GM18520 (cell line): ENCODE data around the gene KNDC1.
"Not testable (repeated sequence)": the region's sequence is repeated elsewhere in the genome, so short reads cannot be mapped to it uniquely, and the experiment has no call there.

ENCODE experiments used
- ATAC-seq: cut with Tn5 transposase; IDR thresholded peaks from one replicate; pipeline ENCODE4 v1.9.1; 2021; ENCODE audit not compliant: unreplicated experiment

Gene KNDC1

DNA sequence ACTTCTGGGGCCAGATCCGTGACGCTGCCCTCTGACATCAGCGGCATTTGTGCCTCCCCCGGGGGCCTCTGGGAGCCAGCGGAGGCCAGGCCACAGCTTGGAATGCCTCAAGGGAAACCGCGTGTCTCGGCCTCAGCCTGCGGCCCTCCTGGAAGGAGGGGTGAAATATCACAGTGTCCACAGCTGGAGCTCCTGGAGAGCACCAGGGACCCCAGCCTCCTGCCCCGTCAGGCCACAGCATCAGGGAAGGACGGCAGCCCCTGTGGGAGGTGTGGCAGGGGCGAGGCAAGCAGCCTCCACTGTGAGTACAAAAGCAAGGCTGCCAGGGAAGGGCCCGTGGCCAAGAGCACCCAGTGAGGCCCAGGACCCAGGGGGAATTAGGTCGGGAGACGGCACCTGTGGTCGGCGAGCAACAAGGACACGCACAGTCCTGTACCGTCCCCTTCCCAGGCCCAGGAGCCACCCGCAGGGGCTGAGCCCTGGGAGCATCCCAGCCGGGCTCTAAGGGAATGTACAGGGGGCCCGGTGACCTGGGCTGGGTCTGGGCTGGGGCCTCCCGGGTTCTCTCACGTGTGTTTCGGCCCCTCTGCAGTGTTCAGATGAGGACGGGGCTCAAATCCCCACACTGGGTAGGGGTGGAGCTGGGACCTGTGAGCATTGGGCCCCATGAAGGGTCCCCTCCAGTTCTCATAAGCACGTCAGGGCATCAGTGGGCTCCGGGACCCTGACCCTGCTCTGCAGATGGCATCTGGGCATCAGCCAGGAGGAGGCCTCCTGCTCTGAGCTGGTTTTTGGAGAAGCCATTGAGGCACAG is 18.7 kb upstream of the KNDC1 start:
- ATAC-seq = no peak

DNA sequence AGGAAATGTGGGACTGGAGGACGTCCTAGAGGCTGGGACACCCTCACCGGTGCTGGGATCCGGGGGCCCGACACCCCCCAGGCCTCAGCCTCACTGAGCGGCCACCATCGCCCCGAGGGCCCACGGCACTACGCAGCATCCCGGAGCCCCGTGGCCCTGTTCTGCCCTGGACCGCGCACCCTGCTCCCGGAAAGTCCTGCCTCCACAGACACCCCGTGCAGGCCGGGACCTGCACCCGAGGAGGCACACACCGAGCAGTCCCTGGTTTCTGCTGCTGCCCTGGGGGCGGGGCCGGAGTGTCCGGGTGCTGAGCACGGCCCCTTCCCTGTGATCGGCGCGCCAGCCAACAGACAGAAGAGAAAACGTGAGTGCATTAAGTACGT is 18.1 kb upstream of the KNDC1 start:
- ATAC-seq = no peak

DNA sequence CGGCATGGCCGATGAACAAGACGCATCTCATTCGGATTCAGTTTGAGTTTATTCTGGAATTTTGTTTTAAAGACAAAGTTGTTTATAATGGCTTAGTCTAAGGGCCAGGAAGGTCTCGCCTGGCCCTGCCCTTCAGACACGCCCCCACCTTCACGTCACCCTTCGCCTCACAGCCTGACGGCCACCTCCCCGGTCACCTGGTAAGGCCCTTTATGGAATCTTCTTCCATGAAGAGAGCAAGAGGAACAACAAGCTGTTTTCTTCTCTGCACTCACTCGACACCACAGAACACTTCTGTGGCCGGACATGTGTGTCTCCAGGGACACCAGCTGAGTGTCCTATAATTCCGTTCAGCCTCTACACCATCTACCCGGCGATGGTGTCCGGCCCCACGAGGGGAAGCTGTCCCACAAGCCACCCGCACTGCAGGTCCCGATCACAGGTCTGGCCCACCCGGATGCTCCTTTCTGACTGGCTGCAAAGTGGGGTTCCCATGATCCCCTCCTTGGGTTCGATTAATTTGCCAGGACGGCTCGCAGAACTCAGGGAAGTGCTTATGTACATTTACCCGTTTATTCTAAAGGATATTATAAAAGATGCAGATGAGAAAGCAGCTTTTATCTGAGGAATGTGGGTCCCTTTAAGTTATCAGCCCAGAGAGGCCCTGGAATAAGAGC is 17.4 kb upstream of the KNDC1 start:
- ATAC-seq = no peak

DNA sequence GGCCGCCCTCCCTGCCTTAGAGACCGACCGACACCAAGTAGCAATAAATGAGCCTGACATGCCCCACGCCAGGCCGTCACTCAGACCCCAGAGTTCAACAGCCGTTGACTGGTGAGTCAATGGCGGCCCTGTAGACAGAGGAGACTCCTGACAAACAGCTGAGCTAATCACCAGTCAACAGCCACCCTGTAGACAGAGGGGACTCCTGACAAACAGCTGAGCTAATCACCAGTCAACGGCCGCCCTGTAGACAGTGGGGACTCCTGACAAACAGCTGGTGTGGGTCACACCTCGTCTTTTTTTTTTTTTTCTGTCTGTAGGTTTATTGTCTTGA is 16.9 kb upstream of the KNDC1 start:
- no peak for ATAC-seq

DNA sequence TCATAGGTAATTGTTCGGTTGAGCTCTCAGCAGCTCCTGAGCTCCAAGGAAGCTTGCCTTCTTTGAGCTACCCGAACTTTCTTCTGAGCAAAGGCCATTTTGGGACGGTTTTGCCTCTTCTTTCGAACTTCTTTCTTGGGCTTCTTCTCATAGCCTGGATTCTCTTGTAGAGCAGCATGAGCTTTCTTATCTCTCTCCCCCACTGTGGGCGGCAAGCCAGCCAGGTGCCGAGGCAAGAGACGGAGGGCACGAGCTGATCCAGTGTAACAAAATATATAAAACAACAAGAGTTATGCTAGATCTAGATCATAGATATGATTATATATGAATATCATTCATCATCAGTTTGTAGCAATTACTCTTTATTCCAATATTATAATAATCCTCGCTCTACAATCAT is 16.5 kb upstream of the KNDC1 start:
- ATAC-seq = no peak

DNA sequence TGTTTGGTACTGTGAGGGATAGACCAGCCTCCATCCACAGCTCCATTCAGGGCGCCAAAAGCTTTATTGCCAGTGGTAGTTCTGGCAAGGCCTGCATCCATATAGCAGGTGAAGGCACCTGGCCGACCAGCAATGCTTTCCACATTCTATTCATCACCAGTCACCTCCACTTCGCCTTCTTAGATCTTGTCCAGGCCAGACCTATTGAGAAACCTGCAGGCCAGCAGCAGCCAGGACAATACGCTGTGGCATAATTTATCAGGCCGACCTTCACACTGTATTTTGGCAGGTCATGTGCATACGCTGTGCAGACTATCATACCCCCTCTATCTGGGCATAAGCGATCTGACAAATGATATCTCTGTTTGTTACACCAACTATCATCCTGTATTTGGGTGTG is 15.2 kb upstream of the KNDC1 start:
- no peak for ATAC-seq

DNA sequence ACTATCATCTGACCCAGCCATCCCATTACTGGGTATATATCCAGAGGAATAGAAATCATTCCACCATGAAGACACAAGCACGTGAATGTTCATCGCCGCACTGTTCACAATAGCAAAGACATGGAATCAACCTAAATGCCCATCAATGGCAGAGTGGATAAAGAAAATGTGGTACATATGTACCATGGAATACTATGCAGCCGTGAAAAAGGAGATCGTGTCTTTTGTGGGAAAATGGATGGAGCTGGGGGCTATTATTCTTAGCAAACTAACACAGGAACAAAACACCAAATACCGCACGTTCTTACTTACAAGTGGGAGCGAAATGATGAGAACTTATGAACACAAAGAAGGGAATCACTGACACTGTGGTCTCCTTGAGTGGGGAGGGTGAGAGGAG is 9.8 kb upstream of the KNDC1 start:
- ATAC-seq = no peak

DNA sequence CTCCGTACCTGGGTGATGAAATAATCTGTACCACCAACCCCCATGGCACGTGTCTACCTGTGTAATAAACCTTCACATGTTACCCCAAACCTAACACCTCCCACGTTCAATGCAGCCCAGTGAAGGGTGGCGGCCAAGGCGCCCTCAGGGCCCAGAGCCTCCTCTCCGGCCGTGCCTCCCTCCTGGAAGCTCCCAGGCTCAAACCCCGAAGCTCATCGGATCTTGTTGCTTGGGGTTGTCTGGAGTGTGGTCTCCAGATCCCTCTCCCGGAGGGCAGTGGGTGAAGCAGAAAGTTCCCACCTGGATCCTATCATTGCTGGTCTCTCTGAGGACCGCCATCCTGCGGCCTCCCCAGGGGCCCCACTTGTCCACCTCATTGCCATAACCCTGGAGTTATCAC is 9.4 kb upstream of the KNDC1 start:
- ATAC-seq = no peak

DNA sequence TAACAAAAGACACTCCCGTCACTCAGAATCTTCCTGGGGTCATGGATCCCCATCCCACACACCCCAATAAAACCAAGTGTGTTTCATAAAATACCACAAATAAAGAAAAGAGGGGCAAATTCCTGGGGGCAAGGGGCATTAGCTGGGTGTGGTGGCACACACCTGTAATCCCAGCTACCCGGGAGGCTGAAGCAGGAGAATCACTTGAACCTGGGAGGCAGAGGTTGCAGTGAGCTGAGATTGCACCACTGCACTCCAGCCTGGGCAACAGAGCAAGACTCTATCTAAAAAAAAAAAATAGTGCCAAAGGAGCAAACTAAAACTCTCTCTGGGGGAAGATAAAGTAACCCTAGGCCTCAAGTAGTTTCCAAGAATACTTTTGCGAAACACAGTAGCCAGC is 8.9 kb upstream of the KNDC1 start:
- not testable (repeated sequence) for ATAC-seq

DNA sequence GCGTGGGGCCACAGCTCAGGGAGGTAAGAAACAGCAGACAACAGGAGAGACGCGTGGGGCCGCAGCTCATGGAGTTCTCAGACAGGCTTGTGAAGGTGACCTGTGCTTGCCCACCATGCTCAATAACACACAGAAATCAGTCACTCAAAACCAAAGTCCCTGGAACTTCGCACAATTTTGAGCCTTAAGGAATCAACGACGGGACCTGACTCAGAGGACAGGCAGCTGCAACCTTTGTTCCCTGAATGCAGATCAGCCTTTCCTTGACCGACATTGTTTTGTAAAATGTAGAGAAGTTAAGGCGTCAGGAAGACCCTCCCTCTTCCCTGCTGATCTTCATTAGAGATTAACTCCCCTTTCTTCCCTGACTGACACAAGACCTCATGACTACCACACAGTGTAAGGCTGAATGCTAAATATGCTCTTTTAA is 8.5 kb upstream of the KNDC1 start:
- ATAC-seq = no peak

DNA sequence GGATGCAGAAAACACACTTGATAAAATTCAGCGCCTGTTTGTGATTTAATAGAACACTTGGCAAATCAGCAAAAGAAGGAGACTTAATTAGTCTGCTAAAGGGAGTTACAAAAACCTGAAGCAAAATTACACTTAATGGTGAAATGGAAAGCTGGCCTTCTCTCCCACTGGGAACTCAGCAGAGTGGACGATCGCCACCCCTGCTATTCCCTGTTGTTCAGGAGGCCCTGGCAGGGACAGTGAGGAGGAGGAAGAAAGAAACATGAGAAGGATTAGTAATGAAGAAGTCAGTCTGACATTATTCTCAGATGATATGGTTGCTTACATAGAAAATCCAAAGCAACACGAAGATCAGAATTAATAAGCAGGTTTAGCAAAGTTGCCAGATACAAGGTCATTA is 5.6 kb upstream of the KNDC1 start:
- ATAC-seq = no peak

DNA sequence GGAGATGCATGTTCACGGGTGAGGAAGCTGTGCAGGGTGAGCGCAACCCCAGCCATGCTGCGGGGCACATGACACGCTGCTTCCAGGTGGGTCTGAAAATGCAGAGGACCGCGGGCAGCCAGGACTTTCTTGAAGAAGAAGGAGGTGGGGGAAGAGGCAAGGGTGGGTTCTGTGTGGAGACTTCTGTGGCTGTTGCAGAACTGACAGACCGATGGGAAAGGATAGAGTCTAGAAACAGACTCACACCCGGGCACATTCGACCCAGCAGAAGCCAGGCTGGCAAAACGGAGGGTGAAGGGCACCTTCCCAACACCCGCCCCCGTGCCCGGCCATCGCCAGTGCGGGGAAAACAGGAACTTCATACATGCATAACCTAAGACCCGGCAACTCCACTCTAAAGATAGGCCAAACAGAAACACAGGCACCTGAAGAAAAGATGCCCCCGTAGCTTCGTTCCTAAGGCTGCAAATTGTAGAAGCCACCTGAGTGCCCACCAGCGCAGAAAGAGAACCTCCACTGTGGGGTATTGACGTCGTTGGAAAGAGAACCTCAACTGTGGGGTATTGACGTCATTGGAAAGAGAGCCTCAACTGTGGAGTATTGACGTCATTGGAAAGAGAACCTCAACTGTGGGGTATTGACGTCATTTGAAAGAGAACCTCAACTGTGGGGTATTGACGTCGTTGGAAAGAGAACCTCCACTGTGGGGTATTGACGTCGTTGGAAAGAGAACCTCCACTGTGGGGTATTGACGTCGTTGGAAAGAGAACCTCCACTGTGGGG is 4.8 kb upstream of the KNDC1 start:
- no peak for ATAC-seq

DNA sequence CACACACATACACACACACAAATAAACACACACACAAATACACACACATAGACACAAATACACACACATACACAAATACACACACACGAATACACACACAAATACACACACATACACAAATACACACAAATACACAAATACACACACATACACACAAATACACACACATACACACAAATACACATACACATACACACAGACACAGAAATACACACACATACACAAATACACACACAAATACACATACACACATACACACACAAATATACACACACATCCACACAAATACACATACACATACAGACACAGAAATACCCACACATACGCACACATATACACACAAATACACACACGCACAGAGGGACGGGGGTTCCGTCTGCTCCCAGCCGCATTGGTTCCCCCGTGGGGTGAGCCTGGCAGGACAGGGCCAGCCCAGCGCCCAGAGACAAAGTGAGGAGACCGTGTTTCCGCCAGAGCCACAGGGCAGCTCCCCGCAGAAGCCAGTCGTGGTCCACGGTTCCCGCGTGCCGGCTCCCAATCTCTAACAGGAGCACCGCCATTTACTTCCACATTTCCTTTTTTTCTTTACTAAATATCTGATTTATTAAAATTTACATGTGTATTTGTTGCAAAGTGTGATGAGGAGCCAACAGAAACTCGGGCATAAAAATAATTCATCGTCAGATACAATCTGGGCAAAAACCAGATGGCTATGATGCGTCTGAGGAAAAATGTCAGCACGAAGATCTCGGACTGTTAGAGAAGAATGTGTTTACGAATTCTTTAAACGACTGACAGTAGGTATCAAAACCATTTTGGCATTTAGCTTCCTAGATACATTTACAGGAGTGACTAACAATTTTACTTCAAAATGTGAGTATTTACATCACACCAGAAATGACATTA is 3.1 kb upstream of the KNDC1 start:
- ATAC-seq = no peak

DNA sequence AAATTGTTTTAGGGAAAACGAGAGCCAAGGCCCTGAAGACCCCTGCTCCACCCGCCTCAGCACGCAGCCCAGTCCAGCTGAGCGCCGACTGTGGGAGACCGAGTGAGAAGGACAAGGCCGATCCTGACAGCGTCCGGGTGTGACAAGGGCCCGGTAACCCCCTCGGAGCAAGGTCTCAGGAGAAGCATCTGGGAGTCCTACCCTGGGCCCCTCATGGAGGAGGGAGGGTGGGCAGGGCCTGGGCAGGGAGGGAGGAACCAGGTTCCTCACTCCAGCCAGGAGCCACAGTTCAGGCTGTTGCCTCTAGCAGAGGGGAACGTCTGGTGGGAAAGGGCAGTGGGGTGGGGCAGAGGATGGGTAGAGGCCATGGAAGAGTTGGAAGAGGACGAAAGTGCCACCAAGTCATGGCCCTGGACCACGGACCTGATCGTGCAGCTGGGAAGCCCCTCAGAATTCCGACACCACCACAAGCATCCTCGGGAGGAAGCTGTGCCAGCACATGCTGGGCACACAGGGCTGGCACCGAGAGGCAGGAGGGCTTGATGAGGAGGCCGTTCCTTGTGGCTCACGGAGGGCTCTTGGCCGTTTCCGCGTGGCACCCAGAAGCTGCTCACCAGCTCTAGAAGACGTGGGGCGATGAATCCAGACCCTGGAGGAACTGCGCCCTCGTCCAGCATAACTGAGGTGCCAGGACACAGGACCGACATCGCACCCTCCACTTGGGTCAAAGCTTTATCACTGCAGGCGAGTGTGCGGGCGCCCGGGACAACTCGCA is 2.2 kb upstream of the KNDC1 start:
- ATAC-seq = no peak

DNA sequence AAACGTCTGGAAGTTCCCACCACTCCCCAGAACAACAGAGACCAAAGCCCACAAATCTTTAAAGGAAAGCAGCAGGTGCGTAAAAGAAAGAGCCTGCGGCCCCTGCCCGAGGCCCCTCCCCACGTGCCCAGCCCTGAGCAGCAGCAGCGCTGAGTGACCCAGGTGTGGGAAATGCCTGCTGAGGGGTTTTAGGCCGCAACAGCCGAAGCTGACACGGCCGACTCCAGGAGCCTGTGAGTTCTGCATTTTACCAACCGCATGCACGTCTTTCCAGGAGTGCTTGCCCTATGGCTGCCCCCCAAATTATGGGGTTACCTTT is 1.6 kb upstream of the KNDC1 start:
- no peak for ATAC-seq

DNA sequence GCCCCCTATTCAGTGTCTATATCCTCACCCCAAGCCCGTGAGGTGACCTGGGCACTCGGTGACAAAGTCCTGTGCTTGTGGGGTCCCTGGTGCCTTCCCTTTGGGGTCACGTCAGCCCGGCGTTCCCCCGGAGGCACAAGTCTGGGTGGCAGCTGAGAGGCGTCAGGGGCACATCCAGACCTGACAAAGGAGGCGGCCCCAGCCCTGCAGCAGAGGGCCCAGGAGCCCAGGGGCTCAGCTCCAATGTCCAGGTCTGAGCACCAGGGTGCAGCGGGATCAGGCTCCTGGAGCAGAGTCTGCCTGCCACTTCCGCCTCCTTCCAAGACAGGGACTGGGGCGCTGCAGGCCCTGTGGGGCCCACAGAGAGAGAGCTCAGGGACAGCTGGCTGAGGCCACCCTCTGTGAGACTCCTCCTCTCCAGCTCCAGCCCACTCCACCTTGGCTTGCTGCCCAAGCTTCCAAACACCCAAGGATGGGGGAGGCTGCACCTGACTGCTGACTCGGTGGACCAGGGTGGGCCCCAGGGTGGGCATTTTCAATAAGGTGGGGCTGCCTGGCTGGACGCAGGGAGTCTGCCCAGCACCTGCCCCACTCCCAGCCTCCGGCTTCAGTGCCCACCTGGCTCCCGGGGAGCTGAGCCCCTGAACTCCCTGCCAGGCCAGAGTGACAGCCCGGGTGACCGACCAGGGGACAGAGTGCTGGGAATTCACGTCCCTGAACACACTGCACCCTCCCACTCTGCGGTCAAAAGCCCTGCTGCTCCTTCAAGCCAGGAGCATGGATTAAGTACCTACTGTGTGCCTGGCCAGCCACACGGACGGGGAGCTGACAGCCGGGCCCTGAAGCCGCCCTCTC is 1.0 kb upstream of the KNDC1 start:
- ATAC-seq = no peak

DNA sequence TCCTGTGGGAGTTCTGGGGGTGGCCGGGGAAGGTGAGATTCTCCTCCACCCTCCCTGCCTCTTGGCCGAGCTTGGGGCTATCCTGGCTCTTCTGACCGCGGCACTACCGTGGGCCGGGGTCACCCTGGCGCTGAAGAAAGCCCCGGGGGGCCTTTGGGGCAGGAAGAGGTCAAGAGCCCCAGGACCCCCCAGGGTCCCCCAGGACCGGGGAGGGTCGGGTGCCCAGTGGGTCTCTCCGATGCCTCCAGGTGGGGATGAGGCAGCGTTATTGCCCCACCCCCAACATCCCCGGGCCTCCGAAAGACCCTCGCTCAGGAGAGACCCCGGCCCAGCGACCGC is 439 bp upstream of the KNDC1 start:
- ATAC-seq = no peak

DNA sequence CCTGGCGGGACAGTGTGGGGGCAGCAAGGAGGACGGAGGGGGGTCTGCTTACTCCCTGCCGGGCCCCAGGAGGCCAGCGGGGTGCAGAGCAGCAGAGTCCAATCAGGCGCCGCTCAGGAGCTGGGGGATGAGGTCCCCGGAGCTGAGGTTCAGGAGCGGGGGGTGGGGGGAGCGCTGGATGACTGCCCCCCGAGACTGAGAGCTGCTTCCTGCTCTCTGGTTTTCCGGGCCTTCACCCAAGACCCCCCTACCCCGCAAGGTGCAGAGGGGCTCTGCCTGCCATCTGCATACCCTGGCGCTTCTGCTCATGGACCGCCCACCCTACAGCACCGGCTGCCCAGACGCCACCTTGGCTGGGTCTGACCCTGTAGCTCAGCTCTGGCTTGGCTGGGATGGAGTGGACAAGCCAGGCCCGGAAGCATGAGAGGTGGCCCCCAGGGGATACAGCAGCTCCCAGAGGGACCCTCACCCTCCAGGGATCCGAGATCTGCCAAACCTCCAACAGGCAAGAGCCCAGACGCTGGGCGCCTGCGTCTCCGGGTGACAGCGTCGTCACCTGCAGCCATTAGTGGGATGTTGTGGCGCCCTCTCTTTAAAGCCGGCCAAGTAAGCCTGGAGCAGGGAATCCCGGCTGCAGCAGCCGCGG is 930 bp downstream of the KNDC1 start:
- ATAC-seq = no peak

DNA sequence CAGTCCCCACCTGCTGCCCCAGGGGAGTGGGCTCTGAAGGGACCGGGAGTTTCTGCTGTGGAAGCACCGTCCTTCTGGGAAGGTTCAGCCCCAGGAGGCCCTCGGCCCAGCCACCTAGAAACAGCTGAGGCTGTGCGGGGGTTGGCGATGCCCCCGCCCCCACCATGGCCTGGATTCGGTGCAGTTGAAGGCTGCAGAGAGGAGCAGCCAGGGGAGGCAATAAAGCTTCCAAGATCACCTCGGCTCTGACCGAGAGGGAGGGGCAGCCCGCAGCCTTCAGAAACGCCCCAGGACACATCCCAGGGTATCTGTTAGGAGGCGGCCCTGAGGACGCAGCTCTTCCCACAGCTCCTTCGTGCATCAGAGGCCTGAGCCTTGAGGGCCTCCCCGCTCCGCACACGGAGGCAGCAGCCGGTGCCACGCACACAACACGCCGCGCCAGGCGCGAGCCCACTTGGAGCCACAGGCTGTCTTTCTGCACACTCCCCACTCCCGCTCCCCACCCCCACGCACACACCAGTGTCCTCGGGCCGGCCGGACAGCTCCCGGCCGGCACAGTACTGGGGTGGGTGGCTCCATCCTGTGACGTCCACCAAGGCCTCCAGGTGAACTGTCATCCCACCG is 1.6 kb downstream of the KNDC1 start:
- ATAC-seq = no peak
